ENCODE results near the gene IQSEC1. TPM values are rescaled to one million over a fixed set of nuclear protein-coding genes. Genes with fewer than 3 reads are reported as not detected.

Gene IQSEC1
- total RNA-seq, 6 experiments from 2014 or later, result 21.1 to 25.1 (median 21.9) TPM

DNA sequence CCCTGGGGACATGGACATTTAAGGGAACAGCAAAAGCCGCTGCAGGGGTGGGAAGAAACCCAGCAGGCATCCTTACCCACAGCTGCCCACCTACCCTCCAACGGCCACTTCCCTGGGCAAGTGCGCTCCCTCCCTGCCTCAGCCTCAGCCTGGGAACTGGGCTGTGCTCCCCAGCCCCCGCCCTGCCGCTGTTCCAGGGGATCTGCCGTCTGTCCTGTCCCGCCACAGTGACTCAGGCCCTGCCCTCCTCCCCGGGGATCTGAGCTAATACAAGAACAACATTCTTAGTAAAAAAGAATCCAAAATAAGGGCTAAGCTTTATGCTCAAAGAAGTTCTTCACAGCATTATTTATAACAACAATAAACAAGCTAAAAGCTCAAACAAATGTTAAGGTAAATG is 7.4 kb upstream of the IQSEC1 start:
- no peaks in the 10 kb centered on the region for H3K36me3 Mint-ChIP-seq (ENCODE audit: low read depth)
- TF ChIP-seq, protein P1, sequence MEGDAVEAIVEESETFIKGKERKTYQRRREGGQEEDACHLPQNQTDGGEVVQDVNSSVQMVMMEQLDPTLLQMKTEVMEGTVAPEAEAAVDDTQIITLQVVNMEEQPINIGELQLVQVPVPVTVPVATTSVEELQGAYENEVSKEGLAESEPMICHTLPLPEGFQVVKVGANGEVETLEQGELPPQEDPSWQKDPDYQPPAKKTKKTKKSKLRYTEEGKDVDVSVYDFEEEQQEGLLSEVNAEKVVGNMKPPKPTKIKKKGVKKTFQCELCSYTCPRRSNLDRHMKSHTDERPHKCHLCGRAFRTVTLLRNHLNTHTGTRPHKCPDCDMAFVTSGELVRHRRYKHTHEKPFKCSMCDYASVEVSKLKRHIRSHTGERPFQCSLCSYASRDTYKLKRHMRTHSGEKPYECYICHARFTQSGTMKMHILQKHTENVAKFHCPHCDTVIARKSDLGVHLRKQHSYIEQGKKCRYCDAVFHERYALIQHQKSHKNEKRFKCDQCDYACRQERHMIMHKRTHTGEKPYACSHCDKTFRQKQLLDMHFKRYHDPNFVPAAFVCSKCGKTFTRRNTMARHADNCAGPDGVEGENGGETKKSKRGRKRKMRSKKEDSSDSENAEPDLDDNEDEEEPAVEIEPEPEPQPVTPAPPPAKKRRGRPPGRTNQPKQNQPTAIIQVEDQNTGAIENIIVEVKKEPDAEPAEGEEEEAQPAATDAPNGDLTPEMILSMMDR (IDR thresholded peaks at IDR 0.05), result no peak
- H3K27me3 Mint-ChIP-seq (ENCODE audit: insufficient read depth), result peaks cover 52% of the 10 kb centered on the region
- H3K4me3 Mint-ChIP-seq, result no peak overlapping the region
- no peaks in the 10 kb centered on the region for H3K9me3 Mint-ChIP-seq
- DNase-seq, result no peak
- H3K4me1 Mint-ChIP-seq (ENCODE audit: low read depth), result no peaks in the 10 kb centered on the region
- no peak overlapping the region for H3K27ac Mint-ChIP-seq

GRCh38 chr3:13080026-13080425 is 6.8 kb upstream of the IQSEC1 start:
- no peak for DNase-seq
- H3K36me3 Mint-ChIP-seq (ENCODE audit: low read depth), result no peaks in the 10 kb centered on the region
- H3K4me3 Mint-ChIP-seq, result no peak overlapping the region
- peaks cover 55% of the 10 kb centered on the region for H3K27me3 Mint-ChIP-seq (ENCODE audit: insufficient read depth)
- H3K27ac Mint-ChIP-seq, result no peak overlapping the region
- no peaks in the 10 kb centered on the region for H3K4me1 Mint-ChIP-seq (ENCODE audit: low read depth)
- TF ChIP-seq, protein P1 (IDR thresholded peaks at IDR 0.05), result no peak
- no peaks in the 10 kb centered on the region for H3K9me3 Mint-ChIP-seq

DNA sequence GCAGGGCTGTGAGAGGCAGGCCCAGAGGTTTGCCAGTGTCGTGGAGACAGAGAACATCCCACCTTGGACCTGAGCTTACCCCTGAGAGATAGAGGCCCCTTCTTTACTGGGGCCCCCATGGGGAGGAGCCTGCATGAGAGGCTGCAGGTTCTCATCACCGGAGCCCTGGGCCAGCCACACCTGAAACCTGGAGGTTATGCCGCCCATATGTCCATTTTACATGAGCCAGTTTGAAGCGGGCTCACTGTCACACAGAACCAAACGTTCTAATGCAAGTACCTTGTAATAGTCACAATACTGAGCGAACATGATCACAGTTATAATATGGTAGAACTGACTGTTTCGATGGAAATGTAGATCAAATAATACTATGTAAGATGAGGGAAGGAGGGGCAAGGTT is 6.3 kb upstream of the IQSEC1 start:
- Mint-ChIP-seq H3K4me3 (no peak overlapping the region), H3K9me3 (no peaks in the 10 kb centered on the region), H3K4me1 (ENCODE audit: low read depth) (no peaks in the 10 kb centered on the region), H3K27ac (no peak overlapping the region), H3K36me3 (ENCODE audit: low read depth) (no peaks in the 10 kb centered on the region), H3K27me3 (ENCODE audit: insufficient read depth) (peaks cover 56% of the 10 kb centered on the region)
- TF ChIP-seq, protein P1 (IDR thresholded peaks at IDR 0.05), result no peak
- no peak for DNase-seq

GRCh38 chr3:13079051-13079450 is 5.8 kb upstream of the IQSEC1 start:
- H3K9me3 Mint-ChIP-seq, result no peaks in the 10 kb centered on the region
- 0 out of 2 replicates have a peak, but pooled peaks cover 1% of the 10 kb centered on the region for H3K36me3 Mint-ChIP-seq (ENCODE audit: low read depth)
- DNase-seq, result no peak
- peaks cover 56% of the 10 kb centered on the region for H3K27me3 Mint-ChIP-seq (ENCODE audit: insufficient read depth)
- H3K4me3 Mint-ChIP-seq, result no peak overlapping the region
- TF ChIP-seq, protein P1 (IDR thresholded peaks at IDR 0.05), result no peak
- no peak overlapping the region for H3K27ac Mint-ChIP-seq
- no peaks in the 10 kb centered on the region for H3K4me1 Mint-ChIP-seq (ENCODE audit: low read depth)

DNA sequence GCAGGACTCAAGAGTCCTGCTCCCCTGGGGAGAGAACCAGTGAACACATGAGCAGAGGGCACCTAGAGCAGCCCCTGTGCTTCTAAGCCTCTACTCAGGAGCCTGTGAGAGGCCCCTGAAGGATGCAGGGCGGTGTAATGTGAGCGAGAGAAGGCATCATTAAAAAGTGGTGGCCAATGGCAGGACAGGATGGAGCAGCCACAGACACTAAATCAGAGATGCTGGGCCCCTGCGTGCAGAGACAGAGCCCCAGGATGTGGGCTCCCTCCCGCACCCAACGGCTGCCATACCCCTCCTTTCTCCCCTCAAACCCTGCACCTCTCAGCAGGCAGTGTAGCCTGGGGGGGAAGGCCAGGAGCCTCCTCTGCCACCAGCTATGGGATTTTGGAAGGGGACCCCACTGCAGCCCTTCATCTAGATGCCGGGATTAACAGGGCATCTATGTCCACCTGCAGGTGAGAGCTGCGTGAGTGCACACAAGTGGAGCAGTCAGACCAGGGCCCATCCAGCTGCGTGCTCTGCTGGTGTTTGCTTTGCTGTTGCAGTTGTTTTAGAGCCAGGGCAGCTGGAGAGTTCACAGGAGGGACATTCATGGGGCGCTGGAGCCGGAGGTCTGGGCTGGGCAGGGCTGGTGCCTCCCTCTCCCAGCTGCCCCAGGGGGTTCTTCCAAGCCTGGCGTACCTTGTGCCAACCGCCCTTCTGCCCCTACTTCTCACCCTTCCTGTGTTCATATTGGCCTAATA is 5.1 kb upstream of the IQSEC1 start:
- DNase-seq, result no peak
- H3K9me3 Mint-ChIP-seq, result no peaks in the 10 kb centered on the region
- no peak overlapping the region for H3K27ac Mint-ChIP-seq
- TF ChIP-seq, protein P1 (IDR thresholded peaks at IDR 0.05), result no peak
- 0 out of 2 replicates have a peak, but pooled peaks cover 5% of the 10 kb centered on the region for H3K36me3 Mint-ChIP-seq (ENCODE audit: low read depth)
- H3K4me3 Mint-ChIP-seq, result no peak overlapping the region
- H3K4me1 Mint-ChIP-seq (ENCODE audit: low read depth), result no peaks in the 10 kb centered on the region
- H3K27me3 Mint-ChIP-seq (ENCODE audit: insufficient read depth), result peaks cover 55% of the 10 kb centered on the region

Data from HFFc6 (cell line).